Caco-2 (cell line): ENCODE data around the gene KISS1. TPM values are rescaled to one million over a fixed set of nuclear protein-coding genes. Genes with fewer than 3 reads are reported as not detected.

Experiments
- BruUV-seq: library from RNA; stranded (reverse); fragments of 400-500 nt; replicated peaks from 2 replicates; lab custom pipeline; 2021; lab: Mats Ljungman, UMichigan
- CTCF ChIA-PET: fragments of 300-600 bp; sonication (Branson Sonifier 250); formaldehyde crosslinking; loops from one replicate; lab custom pipeline; 2022; ENCODE audit warnings: antibody characterized with exemption; lab: Charles Lee
- POLR2A ChIA-PET: fragments of 300-600 bp; sonication (Branson Sonifier 250); formaldehyde crosslinking; loops from one replicate; lab custom pipeline; 2022; ENCODE audit warnings: antibody characterized with exemption; lab: Charles Lee
- DNase-seq, 2 experiments: peaks; one replicate each; pipeline versions ENCODE4 v3.0.0 to v3.0.0-alpha.2; 2020 to 2022
- H3K27me3 ChIP-seq: replicated peaks from 2 replicates; pipeline ENCODE4 v1.6.0; 2011; ENCODE audit warnings: low read length; ENCODE audit not compliant: control insufficient read depth, insufficient read depth
- H3K36me3 ChIP-seq: 2 replicates; pipeline ENCODE4 v1.5.1; 2011; ENCODE audit warnings: low read length; ENCODE audit not compliant: control insufficient read depth, insufficient read depth
- H3K4me1 ChIP-seq: fragments of 250-450 bp; sonication (Bioruptor Pico); 2 replicates; pipeline ENCODE4 v1.5.1; 2020; ENCODE audit warnings: mild to moderate bottlenecking
- H3K4me3 ChIP-seq: 2 replicates; pipeline ENCODE4 v1.5.1; 2011; ENCODE audit warnings: low read depth, mild to moderate bottlenecking, control low read depth, low read length
- H3K9me3 ChIP-seq: fragments of 250-450 bp; sonication (Bioruptor Pico); 2 replicates; pipeline ENCODE4 v1.5.1; 2020; ENCODE audit warnings: mild to moderate bottlenecking, moderate library complexity
- H3K27ac Mint-ChIP-seq: one replicate; pipeline ENCODE4 v1.8.0; 2022; ENCODE audit warnings: mixed read lengths; ENCODE audit not compliant: unreplicated experiment
- H3K27me3 Mint-ChIP-seq: one replicate; pipeline ENCODE4 v1.8.0; 2022; ENCODE audit warnings: mixed read lengths; ENCODE audit not compliant: insufficient read depth, unreplicated experiment
- H3K36me3 Mint-ChIP-seq: one replicate; pipeline ENCODE4 v1.8.0; 2022; ENCODE audit warnings: mild to moderate bottlenecking, mixed read lengths; ENCODE audit not compliant: insufficient read depth, unreplicated experiment
- H3K4me1 Mint-ChIP-seq: one replicate; pipeline ENCODE4 v1.8.0; 2022; ENCODE audit warnings: low read depth, mixed read lengths; ENCODE audit not compliant: unreplicated experiment
- H3K4me3 Mint-ChIP-seq: one replicate; pipeline ENCODE4 v1.8.0; 2022; ENCODE audit warnings: mild to moderate bottlenecking, moderate library complexity, mixed read lengths; ENCODE audit not compliant: unreplicated experiment
- H3K9me3 Mint-ChIP-seq: one replicate; pipeline ENCODE4 v1.8.0; 2022; ENCODE audit warnings: mixed read lengths; ENCODE audit not compliant: unreplicated experiment
- intact Hi-C: fragments of 100-400 bp; cut with micrococcal nuclease; formaldehyde crosslinking; loops from one replicate; pipeline ENCODE4 v1.10.0; 2022; ENCODE audit not compliant: unreplicated experiment
- total RNA-seq: library from RNA; stranded (reverse); gene quantifications from 2 replicates; pipeline ENCODE4 v1.2.3, GENCODE V29; 2022
- TF ChIP-seq, protein P1 (sequence below), 2 experiments: fragments of 200-600 bp in 1 of 2; IDR thresholded peaks; 1 replicate in 1 of 2; 2 replicates in 1 of 2; pipeline versions ENCODE4 v1.5.1 to v1.8.0; 2011 to 2022; ENCODE audit warnings: antibody characterized with exemption in 1 of 2, control low read depth in 1 of 2, inconsistent platforms in 1 of 2, low read depth in 1 of 2, low read length in 1 of 2, mild to moderate bottlenecking in 1 of 2, moderate library complexity in 1 of 2; ENCODE audit not compliant: insufficient read depth in 1 of 2, severe bottlenecking in 1 of 2, unreplicated experiment in 1 of 2

The KISS1 gene
- total RNA-seq, 1 experiment from 2014 or later: 3.3 TPM

DNA sequence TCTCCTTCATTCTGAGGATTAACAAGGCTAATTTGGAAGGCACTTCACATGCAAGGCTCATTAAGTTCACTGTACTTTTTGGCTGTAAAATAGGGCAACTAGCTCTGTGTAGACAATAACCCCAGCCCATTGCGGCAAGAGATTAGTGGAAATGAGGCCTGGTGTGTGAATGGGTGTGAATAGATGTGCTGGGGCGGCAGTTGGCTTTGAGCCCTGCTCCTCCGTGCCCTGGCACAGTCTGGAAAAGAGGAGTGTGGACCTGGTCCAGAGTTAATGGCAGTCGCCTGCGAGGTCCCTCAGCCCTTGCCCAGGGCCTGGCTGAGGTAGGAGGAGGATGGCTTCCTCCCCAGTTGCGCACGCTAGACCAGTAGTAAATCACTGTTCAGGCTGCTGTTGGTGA is 4.8 kb downstream of the KISS1 start:
- H3K4me1 ChIP-seq: peaks cover 27% of the 10 kb centered on the region
- POLR2A ChIA-PET: no interaction called here
- Mint-ChIP-seq H3K27me3 (no peaks in the 10 kb centered on the region), H3K4me3 (no peak overlapping the region), H3K27ac (no peak overlapping the region), H3K9me3 (peaks cover 11% of the 10 kb centered on the region), H3K36me3 (no peaks in the 10 kb centered on the region), H3K4me1 (peaks cover 5% of the 10 kb centered on the region)
- no peak for DNase-seq
- intact Hi-C loops: no loop called here
- TF ChIP-seq, protein P1, sequence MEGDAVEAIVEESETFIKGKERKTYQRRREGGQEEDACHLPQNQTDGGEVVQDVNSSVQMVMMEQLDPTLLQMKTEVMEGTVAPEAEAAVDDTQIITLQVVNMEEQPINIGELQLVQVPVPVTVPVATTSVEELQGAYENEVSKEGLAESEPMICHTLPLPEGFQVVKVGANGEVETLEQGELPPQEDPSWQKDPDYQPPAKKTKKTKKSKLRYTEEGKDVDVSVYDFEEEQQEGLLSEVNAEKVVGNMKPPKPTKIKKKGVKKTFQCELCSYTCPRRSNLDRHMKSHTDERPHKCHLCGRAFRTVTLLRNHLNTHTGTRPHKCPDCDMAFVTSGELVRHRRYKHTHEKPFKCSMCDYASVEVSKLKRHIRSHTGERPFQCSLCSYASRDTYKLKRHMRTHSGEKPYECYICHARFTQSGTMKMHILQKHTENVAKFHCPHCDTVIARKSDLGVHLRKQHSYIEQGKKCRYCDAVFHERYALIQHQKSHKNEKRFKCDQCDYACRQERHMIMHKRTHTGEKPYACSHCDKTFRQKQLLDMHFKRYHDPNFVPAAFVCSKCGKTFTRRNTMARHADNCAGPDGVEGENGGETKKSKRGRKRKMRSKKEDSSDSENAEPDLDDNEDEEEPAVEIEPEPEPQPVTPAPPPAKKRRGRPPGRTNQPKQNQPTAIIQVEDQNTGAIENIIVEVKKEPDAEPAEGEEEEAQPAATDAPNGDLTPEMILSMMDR (IDR thresholded peaks at IDR 0.05; ENCODE audit: insufficient read depth in 1 of 2, low read depth in 1 of 2, low read length in 1 of 2, severe bottlenecking in 1 of 2, unreplicated experiment in 1 of 2): no peak
- H3K4me3 ChIP-seq: no peak overlapping the region
- H3K9me3 ChIP-seq: no peaks in the 10 kb centered on the region
- CTCF ChIA-PET: interaction anchor here (0.6 kb wide), 1 partner anchor 174 kb away, joined by 4 read pairs; no protein-coding TSS in a partner anchor
- H3K27me3 ChIP-seq: no peaks in the 10 kb centered on the region
- no TSS peak for BruUV-seq
- H3K36me3 ChIP-seq: no peaks in the 10 kb centered on the region

DNA sequence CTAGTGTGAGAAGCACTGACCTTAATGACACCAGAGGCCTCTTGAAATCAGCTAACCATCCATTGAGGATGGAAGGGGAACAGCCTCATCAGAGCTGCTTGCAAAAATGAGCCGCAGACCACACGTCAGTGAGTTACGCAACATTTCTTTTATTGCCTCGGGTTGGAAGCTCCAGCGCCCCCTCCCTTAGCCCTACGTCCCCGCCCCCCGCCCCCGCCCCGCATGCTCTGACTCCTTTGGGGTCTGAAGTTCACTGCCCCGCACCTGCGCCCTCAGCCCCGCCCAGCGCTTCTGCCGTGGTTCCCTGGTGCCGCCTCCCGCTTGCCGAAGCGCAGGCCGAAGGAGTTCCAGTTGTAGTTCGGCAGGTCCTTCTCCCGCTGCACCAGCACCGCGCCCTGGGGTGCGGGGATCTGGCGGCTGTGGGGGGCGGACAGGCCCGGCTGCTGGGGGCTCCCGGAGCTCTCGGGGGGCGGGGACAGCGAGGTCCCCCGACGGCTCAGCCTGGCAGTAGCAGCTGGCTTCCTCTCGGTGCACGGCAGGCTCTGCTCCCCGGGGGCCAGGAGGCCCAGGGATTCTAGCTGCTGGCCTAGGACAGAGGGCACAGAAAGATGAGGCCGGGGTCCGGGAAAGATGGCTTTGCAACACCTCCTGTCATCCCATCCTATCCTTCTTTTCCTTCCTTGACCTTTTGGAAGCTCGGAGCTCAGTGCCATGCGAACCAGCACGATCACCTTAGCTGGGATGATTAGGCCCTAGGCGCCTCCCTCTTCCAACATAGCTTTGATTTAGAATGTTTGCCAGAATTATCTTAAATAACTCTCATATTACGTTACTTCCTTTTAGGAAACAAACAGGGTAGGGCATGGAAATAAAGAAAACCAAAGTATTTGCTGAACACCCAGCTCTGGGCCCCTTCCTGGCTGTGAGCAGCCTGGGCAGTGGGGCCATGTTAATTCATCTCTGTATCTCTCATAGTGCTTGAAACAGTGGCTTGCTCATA is 5.8 kb downstream of the KISS1 start:
- Histone ChIP-seq H3K27me3 (no peaks in the 10 kb centered on the region), H3K36me3 (no peaks in the 10 kb centered on the region), H3K4me3 (peak overlapping the region; percentile 22), H3K9me3 (no peaks in the 10 kb centered on the region), H3K4me1 (peaks cover 21% of the 10 kb centered on the region)
- no peak overlapping the region for H3K27ac Mint-ChIP-seq
- H3K27me3 Mint-ChIP-seq: no peaks in the 10 kb centered on the region
- H3K9me3 Mint-ChIP-seq: peaks cover 8% of the 10 kb centered on the region
- H3K36me3 Mint-ChIP-seq: no peaks in the 10 kb centered on the region
- peaks cover 3% of the 10 kb centered on the region for H3K4me1 Mint-ChIP-seq
- BruUV-seq: no TSS peak
- ChIA-PET POLR2A (interaction anchor here (0.6 to 1.6 kb wide), 3 partner anchors 8 to 53 kb away, joined by 3 read pairs; partner anchors contain the start of gene GOLT1A), CTCF (interaction anchor here (1.1 to 1.4 kb wide), 2 partner anchors 8 to 23 kb away, joined by 3 to 7 read pairs; partner anchors contain the start of gene GOLT1A)
- peak overlapping the region; percentile 60 for H3K4me3 Mint-ChIP-seq
- TF ChIP-seq, protein P1 (IDR thresholded peaks at IDR 0.05; ENCODE audit: insufficient read depth in 1 of 2, low read depth in 1 of 2, low read length in 1 of 2, severe bottlenecking in 1 of 2, unreplicated experiment in 1 of 2): no peak
- intact Hi-C loops: no loop called here
- peak; percentile 69 to 82 for DNase-seq

DNA sequence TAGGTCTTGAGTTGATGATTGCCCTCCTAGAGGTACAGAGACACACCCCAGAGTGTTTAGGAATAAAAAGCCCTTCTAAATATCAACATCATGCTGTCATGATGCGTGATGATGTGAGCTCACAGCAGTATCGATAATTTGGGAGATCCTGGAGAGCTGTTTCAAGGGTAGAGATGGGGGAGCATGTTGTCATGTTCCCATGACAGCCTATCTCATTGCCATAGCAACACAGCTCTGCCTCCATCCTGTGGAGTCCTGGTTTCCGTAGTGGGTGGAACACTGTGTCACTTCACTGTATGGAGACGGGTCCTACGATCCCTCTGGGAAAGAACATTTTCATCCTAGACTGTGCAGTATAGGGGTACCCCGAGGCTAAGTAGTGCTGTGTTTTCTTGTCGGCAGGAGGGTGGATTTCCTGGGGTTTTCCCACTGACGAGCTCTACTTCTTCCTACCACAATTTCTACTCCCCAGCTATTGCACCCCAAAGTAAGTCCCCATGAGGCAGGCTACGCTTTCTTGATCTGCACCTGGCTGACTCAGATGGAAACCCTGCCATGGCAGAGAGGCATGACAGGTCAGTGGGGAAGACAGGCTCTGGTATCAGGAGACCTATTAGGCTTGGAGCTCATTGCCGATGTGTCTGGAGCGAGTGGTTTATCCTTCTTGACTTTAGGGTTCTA is 7.2 kb downstream of the KISS1 start:
- ChIA-PET CTCF (interaction anchor here (1.4 kb wide), 1 partner anchor 10 kb away, joined by 7 read pairs; no protein-coding TSS in a partner anchor), POLR2A (no interaction called here)
- Histone ChIP-seq H3K27me3 (no peaks in the 10 kb centered on the region), H3K9me3 (no peaks in the 10 kb centered on the region), H3K4me1 (peaks cover 15% of the 10 kb centered on the region), H3K36me3 (no peaks in the 10 kb centered on the region), H3K4me3 (no peak overlapping the region)
- no peak for DNase-seq
- BruUV-seq: no TSS peak
- Mint-ChIP-seq H3K27me3 (no peaks in the 10 kb centered on the region), H3K4me3 (no peak overlapping the region), H3K4me1 (no peaks in the 10 kb centered on the region), H3K9me3 (no peaks in the 10 kb centered on the region), H3K27ac (no peak overlapping the region), H3K36me3 (no peaks in the 10 kb centered on the region)
- TF ChIP-seq, protein P1 (IDR thresholded peaks at IDR 0.05; ENCODE audit: insufficient read depth in 1 of 2, low read depth in 1 of 2, low read length in 1 of 2, severe bottlenecking in 1 of 2, unreplicated experiment in 1 of 2): no peak
- intact Hi-C loops: no loop called here
